Breast epithelium (tissue), 4 donors: ENCODE measurements around the gene NYNRIN. TPM values are rescaled to one million over a fixed set of nuclear protein-coding genes. Genes with fewer than 3 reads are reported as not detected.

Experiments
- DNase-seq, 2 donors: peaks; one replicate each; pipeline ENCODE4 v3.0.0-alpha.2; 2019; ENCODE audit warnings: low spot score in 2 of 2
- H3K27ac ChIP-seq, 2 donors: fragments of 200-600 bp; sonication (generic) in 1 of 2; one replicate each; pipeline ENCODE4 v1.5.1; 2016 to 2019; ENCODE audit warnings: mild to moderate bottlenecking in 1 of 2
- H3K27me3 ChIP-seq, 2 donors: fragments of 200-600 bp; sonication (generic) in 1 of 2; one replicate each; pipeline versions ENCODE4 v1.5.1 to v1.6.0; 2017 to 2019; ENCODE audit warnings: control low read depth in 1 of 2, mild to moderate bottlenecking in 1 of 2
- H3K36me3 ChIP-seq: fragments of 200-600 bp; one replicate; pipeline ENCODE4 v1.5.1; 2019
- H3K4me1 ChIP-seq, 2 donors: fragments of 200-600 bp; sonication (generic); one replicate each; pipeline ENCODE4 v1.5.1; 2016 to 2019; ENCODE audit warnings: control low read depth in 1 of 2
- H3K4me3 ChIP-seq, 3 donors: fragments of 200-600 bp; sonication (generic); 1 replicate in 2 of 3; 2 replicates in 1 of 3; pipeline ENCODE4 v1.5.1; 2016 to 2019; ENCODE audit warnings: mild to moderate bottlenecking in 3 of 3, moderate library complexity in 2 of 3
- H3K9me3 ChIP-seq, 2 donors: fragments of 200-600 bp; sonication (generic) in 1 of 2; one replicate each; pipeline ENCODE4 v1.5.1; 2016 to 2019; ENCODE audit warnings: control low read depth in 1 of 2
- CTCF ChIP-seq, 3 donors: fragments of 450-650 bp; IDR thresholded peaks; one replicate each; pipeline ENCODE4 v1.5.1; 2016 to 2017; ENCODE audit warnings: antibody characterized with exemption in 3 of 3, mild to moderate bottlenecking in 3 of 3, moderate library complexity in 3 of 3
- POLR2A ChIP-seq: fragments of 450-650 bp; IDR thresholded peaks from one replicate; pipeline ENCODE4 v1.6.1; 2016; ENCODE audit warnings: antibody characterized with exemption, mild to moderate bottlenecking, moderate library complexity
- POLR2AphosphoS5 ChIP-seq, 3 donors: sonication (generic); formaldehyde crosslinking; IDR thresholded peaks; one replicate each; pipeline ENCODE4 v1.6.1; 2017; ENCODE audit warnings: antibody characterized with exemption in 3 of 3
- intact Hi-C: fragments of 100-400 bp; cut with DNase I; formaldehyde crosslinking; loops from one replicate; pipeline ENCODE4 v1.15.1; 2023; ENCODE audit warnings: low total_unique reads
- total RNA-seq, 3 donors: library from RNA; depleted of rRNA; stranded (reverse); fragments of >200 nt; gene quantifications; one replicate each; pipeline ENCODE4 v1.1.0, GENCODE V29; 2016

Gene NYNRIN
- total RNA-seq, 3 donors from 2014 or later, result 6.4 to 8.2 (median 7.7) TPM

- Histone ChIP-seq H3K4me1 (peaks cover 0 to 21% of the 10 kb centered on the region in 2 donors), H3K27ac (peak overlapping the region; percentile 57 to 77), H3K9me3 (no peaks in the 10 kb centered on the region), H3K4me3 (no peak overlapping the region), H3K27me3 (no peaks in the 10 kb centered on the region), H3K36me3 (no peaks in the 10 kb centered on the region)
- TF ChIP-seq CTCF (IDR thresholded peaks at IDR 0.05) (no peak), POLR2A (no peak), POLR2AphosphoS5 (IDR thresholded peaks at IDR 0.05) (no peak)
- no peak for DNase-seq
- intact Hi-C loops, result no loop called here
These were observed 38.4 kb downstream of the NYNRIN start for GRCh38 chr14:24437020-24437735.

- Histone ChIP-seq H3K36me3 (no peaks in the 10 kb centered on the region), H3K4me1 (peaks cover 0 to 19% of the 10 kb centered on the region in 2 donors), H3K4me3 (no peak overlapping the region), H3K27ac (peak overlapping the region; percentile 57 to 77), H3K9me3 (no peaks in the 10 kb centered on the region), H3K27me3 (no peaks in the 10 kb centered on the region)
- no peak for DNase-seq
- TF ChIP-seq CTCF (IDR thresholded peaks at IDR 0.05) (no peak), POLR2A (no peak), POLR2AphosphoS5 (IDR thresholded peaks at IDR 0.05) (no peak)
- intact Hi-C loops, result no loop called here
These were observed 38.9 kb downstream of the NYNRIN start for GRCh38 chr14:24437736-24438067.

GRCh38 chr14:24438223-24439097, 39.7 kb downstream of the NYNRIN start:
- no peaks in the 10 kb centered on the region for H3K27me3 ChIP-seq
- TF ChIP-seq POLR2A, result no peak
- no peak for TF ChIP-seq CTCF (IDR thresholded peaks at IDR 0.05)
- TF ChIP-seq POLR2AphosphoS5 (IDR thresholded peaks at IDR 0.05), result no peak
- DNase-seq, result no peak
- no peaks in the 10 kb centered on the region for H3K9me3 ChIP-seq
- intact Hi-C loops, result no loop called here
- peaks cover 0 to 17% of the 10 kb centered on the region in 2 donors for H3K4me1 ChIP-seq
- H3K27ac ChIP-seq, result peak overlapping the region in 1 of 2 donors; percentile 45
- H3K36me3 ChIP-seq, result no peaks in the 10 kb centered on the region
- H3K4me3 ChIP-seq, result no peak overlapping the region

GRCh38 chr14:24439257-24439656, 40.5 kb downstream of the NYNRIN start:
- H3K4me1 ChIP-seq, result peaks cover 0 to 17% of the 10 kb centered on the region in 2 donors
- TF ChIP-seq CTCF (IDR thresholded peaks at IDR 0.05) (no peak), POLR2A (no peak), POLR2AphosphoS5 (IDR thresholded peaks at IDR 0.05) (no peak)
- H3K4me3 ChIP-seq, result no peak overlapping the region
- DNase-seq, result no peak
- intact Hi-C loops, result no loop called here
- no peaks in the 10 kb centered on the region for H3K27me3 ChIP-seq
- H3K36me3 ChIP-seq, result no peaks in the 10 kb centered on the region
- H3K9me3 ChIP-seq, result no peaks in the 10 kb centered on the region
- peak overlapping the region in 1 of 2 donors; percentile 41 for H3K27ac ChIP-seq
